GM19438 (cell line): ENCODE results near the gene HAUS2.

Experiments used
- ATAC-seq: cut with Tn5 transposase; IDR thresholded peaks from one replicate; pipeline ENCODE4 v1.9.1; 2021; ENCODE audit warnings: low read depth; ENCODE audit not compliant: unreplicated experiment

HAUS2 gene

GRCh38 chr15:42605796-42606195, 57.2 kb downstream of the HAUS2 start:
- ATAC-seq: no peak

- ATAC-seq: no peak
Observed at GRCh38 chr15:42608110-42608531, 59.5 kb downstream of the HAUS2 start.

GRCh38 chr15:42608752-42609488, 60.3 kb downstream of the HAUS2 start:
- ATAC-seq: no peak

GRCh38 chr15:42611532-42611931, 62.9 kb downstream of the HAUS2 start:
- ATAC-seq: no peak

- ATAC-seq: no peak
Observed at GRCh38 chr15:42612367-42612912, 63.8 kb downstream of the HAUS2 start.

- no peak for ATAC-seq
Observed at GRCh38 chr15:42616107-42616506, 67.5 kb downstream of the HAUS2 start.
